SK-N-SH (cell line): ENCODE measurements around the gene MPST. TPM values are rescaled to one million over a fixed set of nuclear protein-coding genes. Genes with fewer than 3 reads are reported as not detected.

Experiments used
- CTCF ChIA-PET: fragments of 300-600, 350-600 bp; formaldehyde crosslinking; extraction: SDS; loops from one replicate; lab custom pipeline; 2021; lab: Yijun Ruan, JAX
- POLR2A ChIA-PET: fragments of 350-600 bp; sonication (Branson Sonifier 250); formaldehyde crosslinking; extraction: SDS; loops from one replicate; lab custom pipeline; 2020; ENCODE audit warnings: antibody characterized with exemption, inconsistent platforms; lab: Yijun Ruan, JAX
- DNase-seq: peaks from one replicate; pipeline ENCODE4 v3.0.0; 2012
- H2AFZ ChIP-seq: fragments of 200-600 bp; sonication (generic); 2 replicates; pipeline ENCODE4 v1.8.1; 2016; ENCODE audit warnings: antibody characterized with exemption, mild to moderate bottlenecking, low read depth
- H3F3A ChIP-seq: fragments of 200-600 bp; sonication (generic); replicated peaks from 2 replicates; pipeline ENCODE3; 2016; ENCODE audit warnings: antibody characterized with exemption, mild to moderate bottlenecking; ENCODE audit not compliant: insufficient read depth
- H3K27ac ChIP-seq, 2 experiments: fragments of 200-500 bp in 1 of 2; fragments of 200-600 bp in 1 of 2; sonication (Bioruptor generic) in 1 of 2; sonication (generic), shearing (Covaris generic) in 1 of 2; 2 replicates each; pipeline versions ENCODE4 v1.5.1 to v1.6.1; 2014 to 2016; ENCODE audit warnings: low read depth in 2 of 2, inconsistent platforms in 1 of 2, low read length in 1 of 2, mild to moderate bottlenecking in 1 of 2, mixed read lengths in 1 of 2
- H3K27me3 ChIP-seq: fragments of 200-600 bp; sonication (generic), shearing (Covaris generic); 2 replicates; pipeline ENCODE4 v1.6.1; 2016; ENCODE audit warnings: mixed run types; ENCODE audit not compliant: insufficient read depth
- H3K36me3 ChIP-seq, 2 experiments: fragments of 200-500 bp in 1 of 2; fragments of 200-600 bp in 1 of 2; sonication (Bioruptor generic) in 1 of 2; sonication (generic) in 1 of 2; replicated peaks in 1 of 2; 2 replicates each; pipeline versions ENCODE3 to v1.5.1; 2014 to 2016; ENCODE audit warnings: low read length in 1 of 2, mild to moderate bottlenecking in 1 of 2; ENCODE audit not compliant: insufficient read depth in 2 of 2, control insufficient read depth in 1 of 2
- H3K4me1 ChIP-seq, 2 experiments: fragments of 200-500 bp in 1 of 2; fragments of 200-600 bp in 1 of 2; sonication (Bioruptor generic) in 1 of 2; sonication (generic), shearing (Covaris generic) in 1 of 2; 2 replicates each; pipeline versions ENCODE4 v1.5.1 to v1.6.1; 2014 to 2016; ENCODE audit warnings: low read depth in 1 of 2, low read length in 1 of 2, mixed run types in 1 of 2; ENCODE audit not compliant: insufficient read depth in 2 of 2, control insufficient read depth in 1 of 2
- H3K4me2 ChIP-seq: fragments of 200-600 bp; sonication (generic), shearing (Covaris generic); 2 replicates; pipeline ENCODE4 v1.6.1; 2017; ENCODE audit warnings: mixed run types
- H3K4me3 ChIP-seq, 2 experiments: fragments of 200-500 bp in 1 of 2; fragments of 200-600 bp in 1 of 2; sonication (Bioruptor generic) in 1 of 2; sonication (generic), shearing (Covaris generic) in 1 of 2; 2 replicates each; pipeline versions ENCODE4 v1.5.1 to v1.8.1; 2014 to 2016; ENCODE audit warnings: low read depth in 2 of 2, inconsistent platforms in 1 of 2, low read length in 1 of 2, mild to moderate bottlenecking in 1 of 2, mixed read lengths in 1 of 2, moderate library complexity in 1 of 2
- H3K79me2 ChIP-seq: fragments of 200-600 bp; sonication (generic); 2 replicates; pipeline ENCODE4 v1.8.1; 2017; ENCODE audit warnings: mild to moderate bottlenecking; ENCODE audit not compliant: insufficient read depth
- H3K9ac ChIP-seq: fragments of 200-600 bp; sonication (generic); 2 replicates; pipeline ENCODE4 v1.6.1; 2017; ENCODE audit warnings: mixed run types
- H3K9me2 ChIP-seq: fragments of 200-600 bp; sonication (generic); 2 replicates; pipeline ENCODE4 v1.6.1; 2017; ENCODE audit warnings: mixed run types
- H3K9me3 ChIP-seq: fragments of 200-600 bp; sonication (generic); 2 replicates; pipeline ENCODE4 v1.6.1; 2017; ENCODE audit warnings: mixed run types, mild to moderate bottlenecking, moderate library complexity
- H4K20me1 ChIP-seq: fragments of 200-600 bp; sonication (generic); 2 replicates; pipeline ENCODE4 v1.6.1; 2017; ENCODE audit warnings: mild to moderate bottlenecking, mixed run types; ENCODE audit not compliant: insufficient read depth
- EP300 ChIP-seq, 2 experiments: IDR thresholded peaks; 2 replicates each; pipeline versions ENCODE4 v1.4.0 to v1.6.1; 2012; ENCODE audit warnings: borderline replicate concordance in 1 of 2, low read depth in 1 of 2, low read length in 1 of 2
- FOSL2 ChIP-seq: IDR thresholded peaks from 2 replicates; pipeline ENCODE4 v1.4.0; 2012; ENCODE audit warnings: low read depth, mild to moderate bottlenecking, moderate library complexity, borderline replicate concordance
- FOXM1 ChIP-seq: IDR thresholded peaks from 2 replicates; pipeline ENCODE4 v1.4.0; 2012; ENCODE audit warnings: low read depth, mild to moderate bottlenecking
- GATA2 ChIP-seq: sonication (generic); formaldehyde crosslinking; IDR thresholded peaks from 2 replicates; pipeline ENCODE4 v1.5.0; 2020; ENCODE audit warnings: mild to moderate bottlenecking, missing genetic modification reagents
- MXI1 ChIP-seq: IDR thresholded peaks from 2 replicates; pipeline ENCODE4 v1.6.1; 2012; ENCODE audit warnings: mild to moderate bottlenecking, low read depth, low read length, improper control_type of control experiment
- NFIC ChIP-seq: IDR thresholded peaks from 2 replicates; pipeline ENCODE4 v1.4.0; 2012; ENCODE audit warnings: borderline replicate concordance
- POLR2AphosphoS5 ChIP-seq: IDR thresholded peaks from 2 replicates; pipeline ENCODE4 v1.6.1; 2012; ENCODE audit warnings: low read depth, low read length
- RCOR1 ChIP-seq: fragments of 150-350 bp; IDR thresholded peaks from 2 replicates; pipeline ENCODE4 v1.6.1; 2017; ENCODE audit warnings: antibody characterized with exemption, low read length
- RXRA ChIP-seq: IDR thresholded peaks from 2 replicates; pipeline ENCODE4 v1.4.0; 2012; ENCODE audit warnings: low read depth, mild to moderate bottlenecking, borderline replicate concordance
- SMC3 ChIP-seq: IDR thresholded peaks from 2 replicates; pipeline ENCODE4 v1.6.1; 2012; ENCODE audit warnings: low read depth, low read length, improper control_type of control experiment
- TAF1 ChIP-seq: IDR thresholded peaks from 2 replicates; pipeline ENCODE4 v1.6.1; 2012; ENCODE audit warnings: low read depth, mild to moderate bottlenecking, low read length, moderate library complexity, borderline replicate concordance
- TCF12 ChIP-seq: IDR thresholded peaks from 2 replicates; pipeline ENCODE4 v1.4.0; 2012
- YY1 ChIP-seq: IDR thresholded peaks from 2 replicates; pipeline ENCODE4 v1.4.0; 2012; ENCODE audit warnings: low read depth, mild to moderate bottlenecking
- WGBS: methylation state at CpG from one replicate; pipeline ENCODE4 v1.1.6; 2017; ENCODE audit warnings: low lambda C conversion rate; 5-methylcytosine and 5-hydroxymethylcytosine counted together
- polyA plus RNA-seq, 3 experiments: library from polyadenylated mRNA; depleted of rRNA; stranded (reverse); fragments of >200 nt; gene quantifications; 2 replicates each; pipeline ENCODE4 v1.2.3, GENCODE V29; 2012
- TF ChIP-seq, protein P1 (sequence below): fragments of 150-350 bp; IDR thresholded peaks from 2 replicates; pipeline ENCODE4 v1.6.1; 2017; ENCODE audit warnings: antibody characterized with exemption, low read length, low read depth, borderline replicate concordance
- TF ChIP-seq, protein P2 (sequence below): fragments of 150-350 bp; IDR thresholded peaks from 2 replicates; pipeline ENCODE4 v1.6.1; 2016; ENCODE audit warnings: mild to moderate bottlenecking, low read depth, low read length
- TF ChIP-seq, protein P3 (sequence below): IDR thresholded peaks from 2 replicates; pipeline ENCODE4 v1.4.0; 2012; ENCODE audit warnings: low read depth, borderline replicate concordance
- TF ChIP-seq, protein P4 (sequence below): IDR thresholded peaks from 2 replicates; pipeline ENCODE4 v1.6.1; 2012; ENCODE audit warnings: mild to moderate bottlenecking, low read depth, low read length, moderate library complexity

Gene MPST
- polyA plus RNA-seq, 1 of the 3 experiments (the other 2 are of a cell fraction) = 60.4 TPM

DNA sequence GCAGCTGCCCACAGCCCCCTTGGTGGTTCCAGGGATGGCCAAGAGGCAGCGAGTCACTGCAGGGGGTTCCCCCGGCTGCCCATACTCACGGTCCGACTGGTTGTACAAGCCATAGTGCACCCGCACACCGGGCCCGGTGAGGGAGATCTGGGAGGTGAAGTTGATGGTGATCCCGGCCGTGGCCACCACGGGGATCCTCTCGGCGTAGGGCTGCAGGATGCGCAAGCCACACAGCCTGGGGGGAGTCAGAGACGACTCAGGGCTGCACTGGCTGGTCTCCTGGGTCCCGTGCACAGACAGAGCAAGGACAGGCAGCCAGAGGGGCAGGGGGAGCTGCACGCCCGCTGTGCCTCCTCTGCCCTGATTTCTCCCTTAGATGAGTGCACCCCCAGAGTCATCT is 55.5 kb downstream of the MPST start:
- H3K4me3 ChIP-seq = no peak overlapping the region
- TF ChIP-seq POLR2AphosphoS5 (no peak), EP300 (IDR thresholded peaks at IDR 0.05; ENCODE audit: borderline replicate concordance in 1 of 2, low read depth in 1 of 2, low read length in 1 of 2) (no peak), FOSL2 (no peak), NFIC (no peak), MXI1 (no peak), GATA2 (CRISPR knock-in tag) (no peak), YY1 (no peak), TCF12 (no peak), RCOR1 (no peak), SMC3 (no peak), RXRA (no peak), TAF1 (no peak), FOXM1 (no peak)
- TF ChIP-seq, protein P1, sequence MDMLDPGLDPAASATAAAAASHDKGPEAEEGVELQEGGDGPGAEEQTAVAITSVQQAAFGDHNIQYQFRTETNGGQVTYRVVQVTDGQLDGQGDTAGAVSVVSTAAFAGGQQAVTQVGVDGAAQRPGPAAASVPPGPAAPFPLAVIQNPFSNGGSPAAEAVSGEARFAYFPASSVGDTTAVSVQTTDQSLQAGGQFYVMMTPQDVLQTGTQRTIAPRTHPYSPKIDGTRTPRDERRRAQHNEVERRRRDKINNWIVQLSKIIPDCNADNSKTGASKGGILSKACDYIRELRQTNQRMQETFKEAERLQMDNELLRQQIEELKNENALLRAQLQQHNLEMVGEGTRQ = no peak
- TF ChIP-seq, protein P2, sequence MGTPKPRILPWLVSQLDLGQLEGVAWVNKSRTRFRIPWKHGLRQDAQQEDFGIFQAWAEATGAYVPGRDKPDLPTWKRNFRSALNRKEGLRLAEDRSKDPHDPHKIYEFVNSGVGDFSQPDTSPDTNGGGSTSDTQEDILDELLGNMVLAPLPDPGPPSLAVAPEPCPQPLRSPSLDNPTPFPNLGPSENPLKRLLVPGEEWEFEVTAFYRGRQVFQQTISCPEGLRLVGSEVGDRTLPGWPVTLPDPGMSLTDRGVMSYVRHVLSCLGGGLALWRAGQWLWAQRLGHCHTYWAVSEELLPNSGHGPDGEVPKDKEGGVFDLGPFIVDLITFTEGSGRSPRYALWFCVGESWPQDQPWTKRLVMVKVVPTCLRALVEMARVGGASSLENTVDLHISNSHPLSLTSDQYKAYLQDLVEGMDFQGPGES = no peak
- TF ChIP-seq, protein P3, sequence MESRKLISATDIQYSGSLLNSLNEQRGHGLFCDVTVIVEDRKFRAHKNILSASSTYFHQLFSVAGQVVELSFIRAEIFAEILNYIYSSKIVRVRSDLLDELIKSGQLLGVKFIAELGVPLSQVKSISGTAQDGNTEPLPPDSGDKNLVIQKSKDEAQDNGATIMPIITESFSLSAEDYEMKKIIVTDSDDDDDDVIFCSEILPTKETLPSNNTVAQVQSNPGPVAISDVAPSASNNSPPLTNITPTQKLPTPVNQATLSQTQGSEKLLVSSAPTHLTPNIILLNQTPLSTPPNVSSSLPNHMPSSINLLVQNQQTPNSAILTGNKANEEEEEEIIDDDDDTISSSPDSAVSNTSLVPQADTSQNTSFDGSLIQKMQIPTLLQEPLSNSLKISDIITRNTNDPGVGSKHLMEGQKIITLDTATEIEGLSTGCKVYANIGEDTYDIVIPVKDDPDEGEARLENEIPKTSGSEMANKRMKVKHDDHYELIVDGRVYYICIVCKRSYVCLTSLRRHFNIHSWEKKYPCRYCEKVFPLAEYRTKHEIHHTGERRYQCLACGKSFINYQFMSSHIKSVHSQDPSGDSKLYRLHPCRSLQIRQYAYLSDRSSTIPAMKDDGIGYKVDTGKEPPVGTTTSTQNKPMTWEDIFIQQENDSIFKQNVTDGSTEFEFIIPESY = no peak
- TF ChIP-seq, protein P4, sequence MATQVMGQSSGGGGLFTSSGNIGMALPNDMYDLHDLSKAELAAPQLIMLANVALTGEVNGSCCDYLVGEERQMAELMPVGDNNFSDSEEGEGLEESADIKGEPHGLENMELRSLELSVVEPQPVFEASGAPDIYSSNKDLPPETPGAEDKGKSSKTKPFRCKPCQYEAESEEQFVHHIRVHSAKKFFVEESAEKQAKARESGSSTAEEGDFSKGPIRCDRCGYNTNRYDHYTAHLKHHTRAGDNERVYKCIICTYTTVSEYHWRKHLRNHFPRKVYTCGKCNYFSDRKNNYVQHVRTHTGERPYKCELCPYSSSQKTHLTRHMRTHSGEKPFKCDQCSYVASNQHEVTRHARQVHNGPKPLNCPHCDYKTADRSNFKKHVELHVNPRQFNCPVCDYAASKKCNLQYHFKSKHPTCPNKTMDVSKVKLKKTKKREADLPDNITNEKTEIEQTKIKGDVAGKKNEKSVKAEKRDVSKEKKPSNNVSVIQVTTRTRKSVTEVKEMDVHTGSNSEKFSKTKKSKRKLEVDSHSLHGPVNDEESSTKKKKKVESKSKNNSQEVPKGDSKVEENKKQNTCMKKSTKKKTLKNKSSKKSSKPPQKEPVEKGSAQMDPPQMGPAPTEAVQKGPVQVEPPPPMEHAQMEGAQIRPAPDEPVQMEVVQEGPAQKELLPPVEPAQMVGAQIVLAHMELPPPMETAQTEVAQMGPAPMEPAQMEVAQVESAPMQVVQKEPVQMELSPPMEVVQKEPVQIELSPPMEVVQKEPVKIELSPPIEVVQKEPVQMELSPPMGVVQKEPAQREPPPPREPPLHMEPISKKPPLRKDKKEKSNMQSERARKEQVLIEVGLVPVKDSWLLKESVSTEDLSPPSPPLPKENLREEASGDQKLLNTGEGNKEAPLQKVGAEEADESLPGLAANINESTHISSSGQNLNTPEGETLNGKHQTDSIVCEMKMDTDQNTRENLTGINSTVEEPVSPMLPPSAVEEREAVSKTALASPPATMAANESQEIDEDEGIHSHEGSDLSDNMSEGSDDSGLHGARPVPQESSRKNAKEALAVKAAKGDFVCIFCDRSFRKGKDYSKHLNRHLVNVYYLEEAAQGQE = no peak
- H3K9me2 ChIP-seq = no peaks in the 10 kb centered on the region
- no peak overlapping the region for H3K9ac ChIP-seq
- no peaks in the 10 kb centered on the region for H3K4me1 ChIP-seq
- no peak overlapping the region for H3K4me2 ChIP-seq
- no peak overlapping the region for H3K27ac ChIP-seq
- CTCF ChIA-PET = interaction anchor here (0.6 to 1.9 kb wide), 3 partner anchors 11 to 124 kb away, joined by 3 to 8 read pairs (median 6); no protein-coding TSS in a partner anchor
- WGBS = 12% methylated on average over 9 of the region's 17 CpGs
- H2AFZ ChIP-seq = no peak overlapping the region
- H4K20me1 ChIP-seq = no peaks in the 10 kb centered on the region
- POLR2A ChIA-PET = no interaction called here
- H3K79me2 ChIP-seq = no peaks in the 10 kb centered on the region
- DNase-seq = no peak
- H3K27me3 ChIP-seq = peaks cover 36% of the 10 kb centered on the region
- H3K36me3 ChIP-seq = no peaks in the 10 kb centered on the region
- no peaks in the 10 kb centered on the region for H3F3A ChIP-seq
- no peaks in the 10 kb centered on the region for H3K9me3 ChIP-seq
